ENCODE results near the gene PEX7.

DNA sequence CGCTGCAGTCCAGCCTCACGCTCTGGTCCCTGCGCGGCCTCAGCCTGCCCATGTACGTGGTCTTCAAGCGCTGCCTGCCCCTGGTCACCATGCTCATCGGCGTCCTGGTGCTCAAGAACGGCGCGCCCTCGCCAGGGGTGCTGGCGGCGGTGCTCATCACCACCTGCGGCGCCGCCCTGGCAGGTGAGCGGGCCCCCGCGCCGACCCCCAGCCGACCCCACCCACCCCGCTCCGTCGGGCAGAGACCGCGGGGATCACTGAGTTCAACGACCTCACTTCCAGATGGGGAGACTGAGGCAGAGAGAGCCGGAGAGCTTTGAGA lies 100.3 kb downstream of the PEX7 start:
- TF ChIP-seq EZH2 (IDR thresholded peaks at IDR 0.05) (no peak), POLR2AphosphoS5 (IDR thresholded peaks at IDR 0.05; ENCODE audit: borderline replicate concordance, low read depth, low read length) (no peak)

Data from SK-N-MC (cell line).